Neutrophil (primary cell): Measurements from ENCODE around the gene NPM3.

Experiments used
- H3K27ac ChIP-seq: fragments of 200-600 bp; sonication (generic); 2 replicates; pipeline ENCODE4 v1.5.1; 2016; ENCODE audit warnings: mild to moderate bottlenecking, moderate library complexity
- H3K27me3 ChIP-seq: fragments of 200-600 bp; sonication (generic); 2 replicates; pipeline ENCODE4 v1.6.0; 2016; ENCODE audit warnings: mild to moderate bottlenecking
- H3K36me3 ChIP-seq: fragments of 200-600 bp; sonication (generic); 2 replicates; pipeline ENCODE4 v1.5.1; 2017
- H3K4me1 ChIP-seq, 2 experiments: fragments of 200-600 bp in 1 of 2; sonication (generic) in 1 of 2; 1 replicate in 1 of 2; 2 replicates in 1 of 2; pipeline versions ENCODE4 v1.5.1 to v1.6.1; 2013 to 2016; ENCODE audit warnings: low read depth in 1 of 2, low read length in 1 of 2, mild to moderate bottlenecking in 1 of 2, moderate library complexity in 1 of 2; ENCODE audit not compliant: control insufficient read depth in 1 of 2, insufficient read depth in 1 of 2
- H3K4me3 ChIP-seq, 2 experiments: fragments of 200-600 bp in 1 of 2; sonication (generic) in 1 of 2; 1 replicate in 1 of 2; 2 replicates in 1 of 2; pipeline ENCODE4 v1.5.1; 2013 to 2016; ENCODE audit warnings: low read depth in 1 of 2, low read length in 1 of 2, mild to moderate bottlenecking in 1 of 2, moderate library complexity in 1 of 2
- H3K9me3 ChIP-seq: fragments of 200-600 bp; sonication (generic); 2 replicates; pipeline ENCODE4 v1.5.1; 2016
- CTCF ChIP-seq: fragments of 200-600 bp; sonication (generic); IDR thresholded peaks from 2 replicates; pipeline ENCODE4 v1.5.1; 2016; ENCODE audit warnings: antibody characterized with exemption

The NPM3 gene

DNA sequence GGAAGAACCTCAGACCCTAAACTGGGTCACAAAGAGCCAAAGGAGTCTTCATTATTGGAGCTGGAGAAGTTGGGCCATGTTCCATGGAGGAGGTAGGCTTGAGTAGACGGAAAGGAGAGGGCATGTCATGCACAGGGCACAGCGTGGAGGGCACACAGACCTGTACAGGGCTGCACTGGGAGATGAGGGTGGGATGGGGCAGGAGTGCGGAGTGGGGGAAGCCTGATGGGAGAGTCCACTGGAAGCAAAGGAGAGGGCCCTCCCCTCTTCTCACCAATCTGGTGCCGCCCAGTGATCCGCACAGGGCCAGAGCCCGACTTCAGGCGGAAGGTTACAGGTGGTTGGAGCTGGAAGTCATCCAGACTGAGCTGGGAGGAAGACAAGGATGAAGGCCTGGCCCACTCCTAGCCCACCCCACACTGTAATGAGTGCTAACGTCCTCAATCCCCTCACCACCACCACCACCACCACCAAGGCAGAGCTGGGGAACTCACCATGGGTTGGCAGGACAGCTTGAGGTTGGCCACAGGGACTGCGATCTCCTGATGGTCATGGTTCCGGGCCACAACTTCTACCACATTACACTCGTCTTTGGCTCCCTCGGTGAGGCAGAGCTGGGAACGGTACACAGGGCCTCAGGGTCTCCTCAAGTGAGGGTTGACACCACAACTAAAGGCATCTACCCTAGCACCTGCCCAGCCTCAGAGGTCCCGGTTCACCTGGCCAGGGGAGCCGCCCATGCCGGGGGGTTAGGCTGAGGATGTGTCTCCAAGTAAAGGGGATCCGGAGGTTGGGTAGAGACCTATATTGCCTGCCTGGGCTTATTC is 1.0 kb downstream of the NPM3 start:
- H3K4me3 ChIP-seq = no peak overlapping the region
- no peak overlapping the region for H3K27ac ChIP-seq
- peaks cover 50% of the 10 kb centered on the region for H3K36me3 ChIP-seq
- peaks cover 33 to 34% of the 10 kb centered on the region in 2 experiments for H3K4me1 ChIP-seq
- peaks cover 3% of the 10 kb centered on the region for H3K9me3 ChIP-seq
- H3K27me3 ChIP-seq = peaks cover 44% of the 10 kb centered on the region
- TF ChIP-seq CTCF = no peak

DNA sequence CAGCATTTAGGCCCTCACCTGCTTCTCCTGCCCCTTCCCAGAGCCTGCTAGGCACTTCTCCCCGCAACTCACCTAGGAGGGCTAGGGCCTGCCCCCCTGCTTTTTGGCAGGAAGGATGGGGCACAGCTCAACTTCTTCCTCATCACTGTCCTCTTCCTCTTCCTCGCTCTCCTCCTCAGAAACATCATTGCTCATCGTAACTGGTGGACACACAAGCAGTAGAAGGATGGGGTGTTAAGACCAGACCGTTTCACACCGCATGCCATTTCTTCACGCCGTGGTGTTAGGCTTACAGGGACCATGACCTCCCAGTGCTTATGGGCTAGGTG is 1.6 kb downstream of the NPM3 start:
- peaks cover 3% of the 10 kb centered on the region for H3K9me3 ChIP-seq
- H3K4me3 ChIP-seq = no peak overlapping the region
- peaks cover 50% of the 10 kb centered on the region for H3K27me3 ChIP-seq
- TF ChIP-seq CTCF = no peak
- H3K36me3 ChIP-seq = peaks cover 44% of the 10 kb centered on the region
- H3K27ac ChIP-seq = no peak overlapping the region
- H3K4me1 ChIP-seq = peaks cover 33 to 34% of the 10 kb centered on the region in 2 experiments

DNA sequence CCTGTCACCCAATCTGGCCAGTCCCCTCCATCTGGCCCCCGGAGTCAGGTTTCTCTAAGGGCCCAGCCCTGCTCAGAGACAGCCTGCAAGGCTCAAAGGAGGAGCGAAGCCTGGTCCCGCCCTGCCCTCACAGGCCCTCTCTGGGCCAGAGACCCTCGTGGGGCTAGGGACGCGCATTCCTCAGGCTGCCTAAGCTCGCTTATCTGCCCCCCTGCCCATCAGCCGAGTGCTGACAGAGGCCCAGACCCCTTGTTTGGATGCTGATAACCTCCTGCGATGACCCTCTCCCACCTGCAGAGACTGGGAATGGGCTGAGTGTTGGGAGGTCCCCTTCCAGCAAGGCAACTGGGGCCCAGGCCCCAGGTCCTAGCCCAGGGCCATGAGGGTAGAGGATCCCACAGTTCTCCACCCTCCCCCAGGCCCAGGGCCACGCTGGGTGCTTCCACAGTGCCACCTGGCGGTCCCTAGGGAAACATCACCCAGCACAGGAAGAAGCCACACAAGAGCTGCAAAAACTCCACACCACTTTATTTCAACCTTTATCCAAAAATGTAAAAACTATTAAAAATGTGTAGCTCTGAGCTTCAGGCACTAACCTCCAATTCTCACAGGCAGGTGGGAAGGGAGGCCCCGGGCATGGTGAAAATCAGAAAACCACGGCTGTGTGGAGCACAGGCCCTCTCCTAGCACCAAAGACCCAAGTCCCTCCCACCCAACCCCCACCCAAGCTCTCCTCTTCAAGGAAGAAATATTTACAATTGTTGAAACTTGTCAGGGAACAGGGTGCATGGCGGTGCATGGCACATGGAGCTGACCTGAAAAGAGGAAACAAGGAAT is 2.2 kb downstream of the NPM3 start:
- TF ChIP-seq CTCF = peak; percentile 78
- Histone ChIP-seq H3K9me3 (peaks cover 1% of the 10 kb centered on the region), H3K4me3 (no peak overlapping the region), H3K36me3 (peaks cover 38% of the 10 kb centered on the region), H3K27ac (no peak overlapping the region), H3K4me1 (peaks cover 33 to 34% of the 10 kb centered on the region in 2 experiments), H3K27me3 (peaks cover 55% of the 10 kb centered on the region)

- H3K4me1 ChIP-seq = peaks cover 33 to 34% of the 10 kb centered on the region in 2 experiments
- H3K27me3 ChIP-seq = peaks cover 63% of the 10 kb centered on the region
- no peak for TF ChIP-seq CTCF
- H3K4me3 ChIP-seq = peak overlapping the region; percentile 43 to 55
- peaks cover 31% of the 10 kb centered on the region for H3K36me3 ChIP-seq
- no peaks in the 10 kb centered on the region for H3K9me3 ChIP-seq
- H3K27ac ChIP-seq = no peak overlapping the region
Measured at GRCh38 chr10:101780187-101780817, 2.9 kb downstream of the NPM3 start.

- Histone ChIP-seq H3K27ac (no peak overlapping the region), H3K4me3 (peak overlapping the region; percentile 43 to 55), H3K27me3 (peaks cover 69% of the 10 kb centered on the region), H3K9me3 (no peaks in the 10 kb centered on the region), H3K36me3 (peaks cover 25% of the 10 kb centered on the region), H3K4me1 (peaks cover 33 to 34% of the 10 kb centered on the region in 2 experiments)
- peak; percentile 73 for TF ChIP-seq CTCF
Measured at GRCh38 chr10:101779544-101780186, 3.6 kb downstream of the NPM3 start.
